ENCODE data around the gene PGLYRP3. TPM values are rescaled to one million over a fixed set of nuclear protein-coding genes. Genes with fewer than 3 reads are reported as not detected.
"Not testable (repeated sequence)": the region's sequence is repeated elsewhere in the genome, so short reads cannot be mapped to it uniquely, and the experiment has no call there.

Gene PGLYRP3
- total RNA-seq, 1 donor from 2014 or later: not detected

DNA sequence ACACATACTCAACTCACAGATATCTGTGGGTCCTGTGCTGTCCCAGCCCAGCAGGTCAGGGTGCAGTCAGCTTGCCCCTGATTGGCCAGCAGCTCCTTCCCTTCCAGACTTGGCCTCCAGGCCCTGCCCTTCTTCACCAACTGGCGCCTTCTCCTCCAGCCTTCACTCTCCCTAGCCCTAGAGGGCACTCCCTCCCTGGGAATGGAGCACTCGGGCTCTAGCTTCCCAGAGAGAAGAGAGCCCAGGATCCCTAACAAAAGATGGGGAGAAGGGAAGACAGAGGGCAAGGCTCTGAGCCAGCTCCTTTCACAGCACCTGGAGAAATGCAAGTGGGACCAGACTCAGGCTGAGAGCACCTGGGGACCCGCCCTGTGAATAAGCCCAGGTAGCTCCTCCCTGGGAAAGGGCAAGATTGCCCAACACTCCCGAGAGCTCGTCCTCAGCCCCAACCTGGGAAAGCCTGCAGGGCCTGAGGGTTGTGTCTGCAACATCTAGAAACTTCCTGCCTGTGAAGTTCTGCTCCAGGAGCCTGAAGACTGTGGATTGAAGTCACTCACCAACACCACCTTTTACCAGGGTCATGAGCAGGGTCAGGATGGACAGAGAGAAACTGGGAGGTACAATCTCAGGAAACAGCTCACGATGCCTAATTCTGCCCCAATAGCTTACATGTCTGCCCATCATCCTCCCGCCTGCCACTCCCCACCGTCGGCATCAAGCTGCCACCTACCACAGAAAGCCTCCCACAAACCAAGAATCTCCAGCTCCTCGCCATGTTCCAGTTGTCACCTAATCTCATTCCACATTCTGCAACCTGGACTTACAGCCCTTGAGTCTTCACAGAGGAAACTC, 36.0 kb upstream of the PGLYRP3 start, which contains the start of gene PGLYRP4:
Gene PGLYRP4, minus strand, starts transcription at position 331 of the 852 bp plus-strand sequence. CDS start 909 bp downstream, outside the sequence.
- intact Hi-C loops (cut with micrococcal nuclease): no loop called here

- intact Hi-C loops (cut with micrococcal nuclease): no loop called here
Observed at GRCh38 chr1:153347856-153348255, 35.1 kb upstream of the PGLYRP3 start.

DNA sequence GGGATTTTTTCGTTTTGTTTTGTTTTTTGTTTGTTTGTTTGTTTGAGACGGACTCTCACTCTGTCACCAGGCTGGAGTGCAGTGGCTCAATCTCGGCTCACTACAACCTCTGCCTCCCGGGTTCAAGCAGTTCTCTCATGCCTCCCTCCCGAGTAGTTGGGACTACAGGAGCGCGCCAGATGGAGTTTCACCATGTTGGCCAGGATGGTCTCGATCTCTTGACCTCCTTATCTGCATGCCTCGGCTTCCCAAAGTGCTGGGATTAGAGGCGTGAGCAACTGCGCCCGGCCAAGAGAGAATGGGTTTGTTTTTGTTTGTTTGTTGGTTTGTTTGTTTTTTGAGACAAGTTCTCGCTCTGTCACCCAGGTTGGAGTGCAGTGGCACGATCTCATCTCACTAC, 34.3 kb upstream of the PGLYRP3 start:
- intact Hi-C loops (cut with micrococcal nuclease): not testable (repeated sequence)

- intact Hi-C loops (cut with micrococcal nuclease): no loop called here
Observed at GRCh38 chr1:153346077-153346723, 33.4 kb upstream of the PGLYRP3 start.

GRCh38 chr1:153345187-153346076, 32.7 kb upstream of the PGLYRP3 start:
- intact Hi-C loops (cut with micrococcal nuclease): no loop called here

- intact Hi-C loops (cut with micrococcal nuclease): no loop called here
Observed at GRCh38 chr1:153344718-153345025, 31.9 kb upstream of the PGLYRP3 start.

DNA sequence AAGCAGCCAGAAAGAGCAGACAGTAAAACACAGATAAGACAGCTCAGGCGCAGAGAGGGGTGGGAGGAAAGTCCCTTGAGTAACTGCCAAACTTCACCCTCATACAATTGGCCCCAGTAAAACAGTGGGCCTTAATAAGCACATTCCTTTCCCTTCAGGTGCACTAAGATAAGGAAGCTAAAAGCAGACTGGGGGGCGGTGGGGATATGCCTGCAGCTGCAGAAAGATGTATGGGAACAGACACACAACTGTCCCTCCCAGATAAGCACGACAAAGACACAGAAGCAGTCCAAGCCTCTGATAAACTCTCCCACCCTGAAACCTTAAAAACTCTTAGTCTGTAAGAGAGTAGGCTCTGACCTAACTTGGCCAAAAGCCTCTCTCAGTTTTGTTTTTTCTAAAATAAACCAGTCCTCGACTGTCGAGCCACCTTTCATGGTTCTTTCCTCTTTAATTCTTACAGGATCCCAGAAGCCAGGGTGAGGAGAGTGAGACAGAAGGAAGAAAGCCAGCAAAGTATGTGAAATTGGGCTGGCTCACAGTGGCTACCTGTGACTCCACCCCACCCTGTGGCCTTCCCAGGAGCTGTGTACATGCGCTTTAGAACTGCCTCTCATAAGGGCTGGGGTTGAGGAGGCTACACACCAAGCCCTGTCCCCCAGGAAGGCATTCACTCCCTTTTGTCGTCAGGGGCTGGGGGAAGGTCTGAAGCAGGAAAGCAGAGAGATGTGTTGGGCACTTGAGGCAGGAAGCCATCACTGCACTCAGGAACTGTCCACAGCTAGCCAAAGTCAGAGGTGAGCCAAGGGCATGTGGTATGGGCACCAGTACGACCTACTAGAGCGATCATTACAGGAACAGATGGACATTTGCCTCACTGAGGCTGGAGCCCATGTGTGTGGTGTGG, 31.3 kb upstream of the PGLYRP3 start:
- intact Hi-C loops (cut with micrococcal nuclease): no loop called here

- intact Hi-C loops (cut with micrococcal nuclease): no loop called here
Observed at GRCh38 chr1:153343040-153343681, 30.4 kb upstream of the PGLYRP3 start.

DNA sequence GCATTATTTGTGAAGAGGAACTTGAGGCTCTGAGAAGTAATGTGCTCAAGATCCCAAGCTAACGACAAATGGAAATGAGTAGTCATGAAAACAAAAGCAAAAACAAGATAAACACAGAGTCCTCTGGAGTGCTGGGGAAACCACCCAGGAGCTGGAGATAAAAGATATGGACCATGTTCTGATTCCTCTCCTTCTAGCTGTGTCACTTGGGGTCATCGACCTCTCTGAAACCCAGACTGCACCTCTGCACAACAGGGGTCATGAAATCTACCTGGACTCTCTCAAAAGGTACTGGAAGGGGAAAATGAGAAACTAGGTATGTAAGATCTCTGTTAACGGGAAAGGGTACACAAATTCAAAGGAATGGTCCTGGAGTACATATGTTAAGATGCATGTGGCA, 29.4 kb upstream of the PGLYRP3 start:
- intact Hi-C loops (cut with micrococcal nuclease): no loop called here

GRCh38 chr1:153341431-153341934, 28.7 kb upstream of the PGLYRP3 start:
- intact Hi-C loops (cut with micrococcal nuclease): no loop called here

DNA sequence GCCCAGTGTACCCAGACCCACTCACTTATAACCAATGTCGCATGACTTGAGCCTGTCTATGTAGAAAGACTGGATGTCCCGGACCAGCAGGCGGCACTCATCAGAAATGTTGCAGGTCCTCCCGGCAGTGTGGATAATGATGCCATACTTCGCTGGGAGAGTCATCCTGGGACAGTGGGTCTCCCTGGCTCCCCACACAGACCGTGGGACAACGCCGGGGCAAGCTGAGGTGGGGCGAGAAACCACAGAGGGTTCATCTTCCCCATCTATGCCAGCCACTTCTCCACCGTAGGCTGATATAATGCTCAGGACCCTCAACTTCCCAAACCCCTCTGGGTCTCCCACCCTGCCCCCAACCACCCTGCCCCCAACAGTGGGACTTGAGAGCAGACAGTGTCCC, 27.6 kb upstream of the PGLYRP3 start:
- intact Hi-C loops (cut with micrococcal nuclease): no loop called here

- intact Hi-C loops (cut with micrococcal nuclease): no loop called here
Observed at GRCh38 chr1:153339802-153340201, 27.1 kb upstream of the PGLYRP3 start.

- intact Hi-C loops (cut with micrococcal nuclease): no loop called here
Observed at GRCh38 chr1:153337980-153338853, 25.5 kb upstream of the PGLYRP3 start.

DNA sequence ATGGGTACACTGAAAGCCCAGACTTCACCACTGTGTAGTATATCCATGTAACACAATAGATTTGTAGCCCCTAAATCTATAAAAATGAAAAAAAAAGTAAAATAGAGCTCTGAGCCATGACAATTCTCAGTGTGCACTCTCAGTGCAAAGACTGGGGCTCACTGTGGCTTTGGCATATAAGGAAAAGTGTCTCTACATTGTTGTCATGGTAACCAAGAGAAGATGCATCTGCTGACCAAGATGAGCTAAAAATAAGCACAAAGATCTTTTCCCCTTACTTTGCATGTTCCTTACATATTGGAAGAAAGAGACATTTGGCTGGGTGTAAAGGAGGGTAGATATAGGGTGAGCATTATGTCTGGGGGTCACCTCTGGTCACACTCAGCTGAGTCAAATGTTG, 23.9 kb upstream of the PGLYRP3 start:
- intact Hi-C loops (cut with micrococcal nuclease): no loop called here

DNA sequence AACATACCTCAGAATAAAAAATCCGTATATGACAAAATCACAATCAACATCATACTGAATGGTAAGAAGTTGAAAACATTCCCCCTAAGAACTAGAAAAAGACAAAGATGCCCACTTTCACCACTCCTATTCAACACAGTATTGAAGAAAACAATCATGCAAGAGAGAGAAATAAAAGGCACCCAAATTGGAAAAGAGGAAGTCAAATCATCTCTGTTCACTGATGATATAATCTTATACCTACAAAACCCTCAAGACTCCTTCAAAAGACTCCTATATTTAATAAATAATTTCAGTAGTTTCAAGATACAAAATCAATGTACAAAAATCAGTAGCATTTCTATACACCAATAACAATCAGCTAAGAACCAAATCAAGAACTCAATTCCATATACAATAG, 21.1 kb upstream of the PGLYRP3 start:
- intact Hi-C loops (cut with micrococcal nuclease): no loop called here

- intact Hi-C loops (cut with micrococcal nuclease): no loop called here
Observed at GRCh38 chr1:153324912-153325311, 12.2 kb upstream of the PGLYRP3 start.

DNA sequence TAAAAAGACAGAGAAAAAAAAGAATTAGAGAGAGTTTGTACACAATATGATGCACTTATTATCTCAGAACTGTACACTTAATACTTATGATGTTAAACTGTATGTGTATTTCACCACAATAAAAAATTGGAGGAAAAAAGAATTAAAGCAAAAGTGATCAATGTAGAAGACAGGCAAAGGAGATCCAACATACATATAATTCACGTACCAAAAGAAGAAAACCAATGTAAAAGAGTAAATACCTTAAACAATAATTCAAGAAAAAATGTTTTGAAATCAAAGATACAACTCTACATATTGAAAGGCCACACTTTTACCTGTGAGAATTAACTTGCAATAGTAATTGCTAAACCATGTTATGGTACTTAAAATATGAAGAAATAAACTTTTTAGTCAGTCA, 9.8 kb upstream of the PGLYRP3 start:
- intact Hi-C loops (cut with micrococcal nuclease): no loop called here

- intact Hi-C loops (cut with micrococcal nuclease): not testable (repeated sequence)
Observed at GRCh38 chr1:153318145-153318544, 5.4 kb upstream of the PGLYRP3 start.

- intact Hi-C loops (cut with micrococcal nuclease): not testable (repeated sequence)
Observed at GRCh38 chr1:153316013-153316412, 3.3 kb upstream of the PGLYRP3 start.

All from T-helper 2 cell treated with Interferon-gamma antibody and Interleukin-4, amounts not matched to agents 100 ng/mL and 5 ng/mL, for 36 hours (primary cell).